Body of pancreas (tissue), 4 donors: ENCODE measurements around the gene DCTN2. TPM values are rescaled to one million over a fixed set of nuclear protein-coding genes. Genes with fewer than 3 reads are reported as not detected.

Experiments
- ATAC-seq: fragments of 150-250 bp; one replicate; pipeline ENCODE4 v1.9.1; 2016
- DNase-seq, 4 donors: peaks; one replicate each; pipeline ENCODE4 v3.0.0-alpha.2; 2019
- H3K27ac ChIP-seq, 4 donors: fragments of 200-600 bp; sonication (generic); 1 replicate in 3 of 4; 2 replicates in 1 of 4; pipeline versions ENCODE4 v1.5.1 to v1.6.1; 2016 to 2019; ENCODE audit warnings: mild to moderate bottlenecking in 1 of 4, mixed read lengths in 1 of 4, moderate library complexity in 1 of 4
- H3K27me3 ChIP-seq, 2 donors: fragments of 200-600 bp; sonication (generic); one replicate each; pipeline ENCODE4 v1.6.0; 2016; ENCODE audit warnings: mild to moderate bottlenecking in 1 of 2
- H3K36me3 ChIP-seq, 2 donors: fragments of 200-600 bp; sonication (generic); replicated peaks in 1 of 2; 2 replicates each; pipeline ENCODE4 v1.5.1; 2016; ENCODE audit warnings: low read depth in 2 of 2; ENCODE audit not compliant: insufficient read depth in 1 of 2
- H3K4me1 ChIP-seq: fragments of 200-600 bp; sonication (generic); one replicate; pipeline ENCODE4 v1.6.0; 2016
- H3K4me3 ChIP-seq, 2 donors: fragments of 200-600 bp; sonication (generic); 1 replicate in 1 of 2; 2 replicates in 1 of 2; pipeline ENCODE4 v1.5.1; 2016 to 2019
- H3K9me3 ChIP-seq, 3 donors: fragments of 200-600 bp; sonication (generic); 1 replicate in 2 of 3; 2 replicates in 1 of 3; pipeline ENCODE4 v1.5.1; 2016
- CTCF ChIP-seq, 7 experiments: fragments of 450-650 bp in 4 of 7; fragments of 200-600 bp in 3 of 7; sonication (generic) in 3 of 7; IDR thresholded peaks; one replicate each; pipeline ENCODE4 v1.5.1; 2016 to 2019; ENCODE audit warnings: antibody characterized with exemption in 7 of 7
- POLR2A ChIP-seq, 3 donors: fragments of 450-650 bp; IDR thresholded peaks; one replicate each; pipeline ENCODE4 v1.6.1; 2016; ENCODE audit warnings: antibody characterized with exemption in 3 of 3, mild to moderate bottlenecking in 2 of 3
- WGBS, 2 donors: methylation state at CpG; one replicate each; pipeline ENCODE4 v1.1.5; 2017; 5-methylcytosine and 5-hydroxymethylcytosine counted together
- intact Hi-C: fragments of 100-400 bp; cut with DNase I; formaldehyde crosslinking; loops from one replicate; pipeline ENCODE4 v1.15.1; 2023
- total RNA-seq, 2 donors: library from RNA; depleted of rRNA; stranded (reverse); fragments of >200 nt; gene quantifications; one replicate each; pipeline ENCODE4 v1.1.0, GENCODE V29; 2016

The DCTN2 gene
- total RNA-seq, 2 donors from 2014 or later: 80.1 to 89.2 TPM

GRCh38 chr12:57554453-57554852 lies 7.5 kb upstream of the DCTN2 start:
- ATAC-seq (no peak), DNase-seq (no peak)
- peaks cover 6% of the 10 kb centered on the region for H3K4me1 ChIP-seq
- TF ChIP-seq CTCF (IDR thresholded peaks at IDR 0.05): no peak
- whole genome bisulfite sequencing, 2 donors: 80 to 95% methylated on average over 2 of the region's 2 CpGs
- intact Hi-C loops: no loop called here
- H3K27ac ChIP-seq: no peak overlapping the region
- no peaks in the 10 kb centered on the region for H3K9me3 ChIP-seq
- H3K4me3 ChIP-seq: no peak overlapping the region
- no peaks in the 10 kb centered on the region for H3K27me3 ChIP-seq
- no peaks in the 10 kb centered on the region for H3K36me3 ChIP-seq

GRCh38 chr12:57553343-57554202 lies 6.6 kb upstream of the DCTN2 start:
- TF ChIP-seq POLR2A (IDR thresholded peaks at IDR 0.05) (no peak), CTCF (IDR thresholded peaks at IDR 0.05) (no peak)
- WGBS, 2 donors: 66% methylated on average over 7 of the region's 7 CpGs

GRCh38 chr12:57552835-57553313 lies 5.9 kb upstream of the DCTN2 start:
- TF ChIP-seq POLR2A (IDR thresholded peaks at IDR 0.05): no peak
- no peak for TF ChIP-seq CTCF (IDR thresholded peaks at IDR 0.05)
- WGBS, 2 donors: 63 to 71% methylated on average over 5 to 6 of the region's 6 CpGs
- H3K9me3 ChIP-seq: no peaks in the 10 kb centered on the region
- no peak for DNase-seq
- ATAC-seq: no peak
- peaks cover 6% of the 10 kb centered on the region for H3K4me1 ChIP-seq
- intact Hi-C loops: no loop called here
- no peaks in the 10 kb centered on the region for H3K27me3 ChIP-seq
- no peak overlapping the region for H3K27ac ChIP-seq
- no peaks in the 10 kb centered on the region for H3K36me3 ChIP-seq
- H3K4me3 ChIP-seq: no peak overlapping the region

More at GRCh38 chr12:57553343-57554202, 6.6 kb upstream of the DCTN2 start:
- no peaks in the 10 kb centered on the region for H3K9me3 ChIP-seq
- H3K4me3 ChIP-seq: no peak overlapping the region
- no peak for DNase-seq
- H3K27ac ChIP-seq: no peak overlapping the region
- H3K36me3 ChIP-seq: no peaks in the 10 kb centered on the region
- ATAC-seq: no peak
- peaks cover 6% of the 10 kb centered on the region for H3K4me1 ChIP-seq
- H3K27me3 ChIP-seq: no peaks in the 10 kb centered on the region
- intact Hi-C loops: no loop called here

- H3K4me1 ChIP-seq: peaks cover 8% of the 10 kb centered on the region
- TF ChIP-seq CTCF (IDR thresholded peaks at IDR 0.05) (no peak), POLR2A (IDR thresholded peaks at IDR 0.05) (no peak)
- no peaks in the 10 kb centered on the region for H3K9me3 ChIP-seq
- H3K27ac ChIP-seq: no peak overlapping the region
- intact Hi-C loops: no loop called here
- no peaks in the 10 kb centered on the region for H3K36me3 ChIP-seq
- ATAC-seq (no peak), DNase-seq (no peak)
- H3K27me3 ChIP-seq: no peaks in the 10 kb centered on the region
- 76 to 85% methylated on average over 2 of the region's 2 CpGs for WGBS, 2 donors
- no peak overlapping the region for H3K4me3 ChIP-seq
Observed at GRCh38 chr12:57552306-57552651, 5.3 kb upstream of the DCTN2 start.
